ENCODE data around the gene DHRSX. TPM values are rescaled to one million over a fixed set of nuclear protein-coding genes. Genes with fewer than 3 reads are reported as not detected.
"Not testable (repeated sequence)": the region's sequence is repeated elsewhere in the genome, so short reads cannot be mapped to it uniquely, and the experiment has no call there.

Gene DHRSX
- total and polyA plus RNA-seq, 9 of the 15 experiments (the other 6 are each of a cell fraction or from before 2014, with no cell fraction given), result 0.59 to 11.0 (median 6.2) TPM

DNA sequence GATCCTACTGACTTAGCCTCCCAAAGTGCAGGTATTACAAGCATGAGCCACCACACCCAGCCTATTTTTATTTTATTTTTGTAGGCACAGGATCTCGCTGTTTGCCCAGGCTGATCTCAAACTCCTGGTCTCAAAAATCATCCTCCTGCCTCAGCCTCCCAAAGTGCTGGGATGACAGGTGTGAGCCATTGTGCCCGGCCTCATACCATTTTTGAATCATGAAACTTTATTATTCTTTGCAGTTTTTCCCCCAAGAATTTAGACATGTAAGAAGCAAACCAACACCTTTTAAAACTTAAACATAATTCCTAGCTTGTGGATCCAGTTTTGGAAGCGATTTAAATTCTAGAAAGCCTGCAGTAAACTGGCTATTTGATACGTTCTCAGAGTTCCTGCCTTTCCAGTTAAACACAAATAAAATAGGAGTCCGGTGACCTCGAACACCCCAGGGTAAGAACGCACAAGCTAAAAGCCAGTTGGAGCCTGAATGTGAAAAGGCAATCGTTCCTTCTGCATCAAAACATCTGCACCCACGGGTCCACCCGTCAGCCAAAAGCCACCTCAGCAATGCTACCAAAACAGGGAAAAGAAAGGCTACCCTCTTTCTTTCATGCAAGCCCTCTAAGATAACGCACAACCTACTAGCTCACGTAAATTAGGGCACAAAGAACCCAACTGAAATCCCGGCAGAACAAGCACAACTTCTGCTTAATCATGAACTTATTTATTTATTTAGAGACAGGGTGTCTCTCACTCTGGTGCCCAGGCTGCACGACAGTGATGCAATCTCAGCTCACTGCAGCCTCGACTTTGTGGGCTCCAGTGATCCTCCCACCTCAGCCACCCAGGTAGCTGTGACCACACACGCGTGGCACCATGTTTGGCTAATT lies 39.7 kb downstream of the DHRSX start:
- peak; percentile 31; the same call in 1 of the 2 replicates for TF ChIP-seq ATF3 (IDR thresholded peaks at IDR 0.05)
- H3K27ac ChIP-seq (ENCODE audit: extremely low read depth, low read depth, low read length); H3K9me3 ChIP-seq (replicated peaks; ENCODE audit: control insufficient read depth, insufficient read depth, low read depth, low read length); CTCF ChIA-PET (ENCODE audit: low intra/inter-chr PET ratio); H3K4me2 ChIP-seq (ENCODE audit: insufficient read depth, low read length); POLR2A ChIA-PET; H3K4me1 ChIP-seq (replicated peaks in 1 of 2; ENCODE audit: control insufficient read depth in 2 of 2, insufficient read depth in 2 of 2, low read length in 2 of 2); H3K27me3 ChIP-seq (ENCODE audit: control insufficient read depth in 2 of 2, insufficient read depth in 2 of 2, low read length in 2 of 2); H3K9me1 ChIP-seq (ENCODE audit: control insufficient read depth, insufficient read depth, low read length); ATAC-seq; BruUV-seq (replicated peaks); H3K36me3 ChIP-seq (ENCODE audit: control insufficient read depth, insufficient read depth, low read length); H2AFZ ChIP-seq (ENCODE audit: low read depth, low read length); DNase-seq (ENCODE audit: extremely low read depth in 1 of 4, low spot score in 3 of 4); H4K20me1 ChIP-seq (replicated peaks; ENCODE audit: control insufficient read depth, insufficient read depth, low read length); H3K4me3 ChIP-seq; FAIRE-seq; H3K9ac ChIP-seq (ENCODE audit: insufficient read depth in 1 of 2, low read depth in 2 of 2, low read length in 2 of 2); TF ChIP-seq ATF3 (CRISPR knock-in tag; conservative IDR thresholded peaks at IDR 0.05): not testable (repeated sequence)
- TF ChIP-seq, protein P1, sequence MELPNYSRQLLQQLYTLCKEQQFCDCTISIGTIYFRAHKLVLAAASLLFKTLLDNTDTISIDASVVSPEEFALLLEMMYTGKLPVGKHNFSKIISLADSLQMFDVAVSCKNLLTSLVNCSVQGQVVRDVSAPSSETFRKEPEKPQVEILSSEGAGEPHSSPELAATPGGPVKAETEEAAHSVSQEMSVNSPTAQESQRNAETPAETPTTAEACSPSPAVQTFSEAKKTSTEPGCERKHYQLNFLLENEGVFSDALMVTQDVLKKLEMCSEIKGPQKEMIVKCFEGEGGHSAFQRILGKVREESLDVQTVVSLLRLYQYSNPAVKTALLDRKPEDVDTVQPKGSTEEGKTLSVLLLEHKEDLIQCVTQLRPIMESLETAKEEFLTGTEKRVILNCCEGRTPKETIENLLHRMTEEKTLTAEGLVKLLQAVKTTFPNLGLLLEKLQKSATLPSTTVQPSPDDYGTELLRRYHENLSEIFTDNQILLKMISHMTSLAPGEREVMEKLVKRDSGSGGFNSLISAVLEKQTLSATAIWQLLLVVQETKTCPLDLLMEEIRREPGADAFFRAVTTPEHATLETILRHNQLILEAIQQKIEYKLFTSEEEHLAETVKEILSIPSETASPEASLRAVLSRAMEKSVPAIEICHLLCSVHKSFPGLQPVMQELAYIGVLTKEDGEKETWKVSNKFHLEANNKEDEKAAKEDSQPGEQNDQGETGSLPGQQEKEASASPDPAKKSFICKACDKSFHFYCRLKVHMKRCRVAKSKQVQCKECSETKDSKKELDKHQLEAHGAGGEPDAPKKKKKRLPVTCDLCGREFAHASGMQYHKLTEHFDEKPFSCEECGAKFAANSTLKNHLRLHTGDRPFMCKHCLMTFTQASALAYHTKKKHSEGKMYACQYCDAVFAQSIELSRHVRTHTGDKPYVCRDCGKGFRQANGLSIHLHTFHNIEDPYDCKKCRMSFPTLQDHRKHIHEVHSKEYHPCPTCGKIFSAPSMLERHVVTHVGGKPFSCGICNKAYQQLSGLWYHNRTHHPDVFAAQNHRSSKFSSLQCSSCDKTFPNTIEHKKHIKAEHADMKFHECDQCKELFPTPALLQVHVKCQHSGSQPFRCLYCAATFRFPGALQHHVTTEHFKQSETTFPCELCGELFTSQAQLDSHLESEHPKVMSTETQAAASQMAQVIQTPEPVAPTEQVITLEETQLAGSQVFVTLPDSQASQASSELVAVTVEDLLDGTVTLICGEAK (IDR thresholded peaks at IDR 0.05), result peak; percentile 80
- TF ChIP-seq, protein P1 (CRISPR knock-in tag; IDR thresholded peaks at IDR 0.05), result not testable (repeated sequence)
- WGBS (ENCODE audit: insufficient coverage, low coverage, missing lambda C conversion rate), result 62% methylated on average over 15 of the region's 17 CpGs
- H3K79me2 ChIP-seq (ENCODE audit: control insufficient read depth, insufficient read depth, low read length), result peaks cover 11% of the 10 kb centered on the region; the same call in 2 of the 3 replicates
- in situ Hi-C loops (cut with MboI) (loop anchor here (10.0 kb wide), 1 partner anchor 796 kb away; no protein-coding TSS in a partner anchor), intact Hi-C loops (cut with micrococcal nuclease) (loop anchor here (5.0 kb wide), 2 partner anchors 229 to 809 kb away; no protein-coding TSS in a partner anchor)
